ENCODE data around the gene PATL1. TPM values are rescaled to one million over a fixed set of nuclear protein-coding genes. Genes with fewer than 3 reads are reported as not detected.
A peak's percentile ranks its signal among the peaks of the same experiment; 100 is the strongest.
"Not testable (repeated sequence)": the region's sequence is repeated elsewhere in the genome, so short reads cannot be mapped to it uniquely, and the experiment has no call there.

Gene PATL1
- total RNA-seq, 1 experiment from 2014 or later = 59.8 TPM

DNA sequence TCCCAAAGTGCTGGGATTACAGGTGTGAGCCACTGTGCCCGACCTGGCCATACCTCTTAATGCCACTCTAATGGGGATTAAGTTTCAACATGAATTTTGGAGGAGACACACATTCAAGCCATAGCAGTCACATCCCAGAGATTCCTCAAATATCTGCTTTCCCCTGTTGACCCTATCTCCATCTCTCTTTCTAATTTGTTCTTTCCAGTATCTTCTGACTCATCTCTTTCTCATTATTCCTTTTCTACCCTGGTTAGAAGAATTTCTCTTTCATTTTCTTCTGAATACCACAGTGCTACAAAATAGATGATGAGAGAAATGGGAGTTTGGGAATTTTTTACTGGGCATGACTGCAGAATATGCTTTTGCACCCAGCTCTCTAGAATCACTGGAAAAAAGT, 39.7 kb upstream of the PATL1 start:
- DNase-seq = no peak
- H3K9me3 Mint-ChIP-seq (ENCODE audit: low read depth, unreplicated experiment) = no peaks in the 10 kb centered on the region
- H3K4me3 Mint-ChIP-seq (ENCODE audit: low read depth, unreplicated experiment) = no peak overlapping the region
- intact Hi-C loops (cut with micrococcal nuclease; ENCODE audit: unreplicated experiment) = no loop called here
- CTCF ChIA-PET = no interaction called here
- peaks cover 20% of the 10 kb centered on the region for H3K4me1 Mint-ChIP-seq (ENCODE audit: low read depth, unreplicated experiment)
- H3K27ac Mint-ChIP-seq (ENCODE audit: unreplicated experiment) = no peak overlapping the region
- H3K36me3 Mint-ChIP-seq (ENCODE audit: insufficient read depth, unreplicated experiment) = no peaks in the 10 kb centered on the region
- H3K27me3 Mint-ChIP-seq (ENCODE audit: unreplicated experiment) = peaks cover 12% of the 10 kb centered on the region
- no TSS peak for BruUV-seq (replicated peaks)
- TF ChIP-seq, protein P1, sequence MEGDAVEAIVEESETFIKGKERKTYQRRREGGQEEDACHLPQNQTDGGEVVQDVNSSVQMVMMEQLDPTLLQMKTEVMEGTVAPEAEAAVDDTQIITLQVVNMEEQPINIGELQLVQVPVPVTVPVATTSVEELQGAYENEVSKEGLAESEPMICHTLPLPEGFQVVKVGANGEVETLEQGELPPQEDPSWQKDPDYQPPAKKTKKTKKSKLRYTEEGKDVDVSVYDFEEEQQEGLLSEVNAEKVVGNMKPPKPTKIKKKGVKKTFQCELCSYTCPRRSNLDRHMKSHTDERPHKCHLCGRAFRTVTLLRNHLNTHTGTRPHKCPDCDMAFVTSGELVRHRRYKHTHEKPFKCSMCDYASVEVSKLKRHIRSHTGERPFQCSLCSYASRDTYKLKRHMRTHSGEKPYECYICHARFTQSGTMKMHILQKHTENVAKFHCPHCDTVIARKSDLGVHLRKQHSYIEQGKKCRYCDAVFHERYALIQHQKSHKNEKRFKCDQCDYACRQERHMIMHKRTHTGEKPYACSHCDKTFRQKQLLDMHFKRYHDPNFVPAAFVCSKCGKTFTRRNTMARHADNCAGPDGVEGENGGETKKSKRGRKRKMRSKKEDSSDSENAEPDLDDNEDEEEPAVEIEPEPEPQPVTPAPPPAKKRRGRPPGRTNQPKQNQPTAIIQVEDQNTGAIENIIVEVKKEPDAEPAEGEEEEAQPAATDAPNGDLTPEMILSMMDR (IDR thresholded peaks at IDR 0.05; ENCODE audit: unreplicated experiment) = no peak

DNA sequence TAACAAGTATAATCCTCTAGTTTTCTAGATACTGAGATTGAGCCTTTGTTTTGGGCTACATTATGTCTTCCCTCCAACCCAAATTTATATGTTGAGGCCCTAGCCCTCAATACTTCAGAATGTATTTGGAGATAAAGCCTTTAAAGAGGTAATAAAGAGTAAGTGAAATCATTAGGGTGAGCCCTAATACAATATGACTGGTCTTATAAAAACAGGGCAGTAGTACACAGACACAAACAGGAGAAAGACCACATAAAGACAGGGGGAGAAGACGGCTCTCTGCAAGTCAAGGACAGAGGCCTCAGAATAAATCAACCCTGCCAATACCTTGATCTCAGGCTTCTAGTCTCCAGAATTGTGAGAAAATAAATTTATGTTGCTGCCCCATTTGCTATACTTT, 38.5 kb upstream of the PATL1 start:
- DNase-seq = no peak
- Mint-ChIP-seq H3K4me1 (ENCODE audit: low read depth, unreplicated experiment) (peaks cover 20% of the 10 kb centered on the region), H3K9me3 (ENCODE audit: low read depth, unreplicated experiment) (no peaks in the 10 kb centered on the region), H3K27ac (ENCODE audit: unreplicated experiment) (no peak overlapping the region), H3K36me3 (ENCODE audit: insufficient read depth, unreplicated experiment) (no peaks in the 10 kb centered on the region), H3K27me3 (ENCODE audit: unreplicated experiment) (peaks cover under 1% of the 10 kb centered on the region), H3K4me3 (ENCODE audit: low read depth, unreplicated experiment) (no peak overlapping the region)
- CTCF ChIA-PET = no interaction called here
- TF ChIP-seq, protein P1 (IDR thresholded peaks at IDR 0.05; ENCODE audit: unreplicated experiment) = no peak
- intact Hi-C loops (cut with micrococcal nuclease; ENCODE audit: unreplicated experiment) = no loop called here
- BruUV-seq (replicated peaks) = no TSS peak

DNA sequence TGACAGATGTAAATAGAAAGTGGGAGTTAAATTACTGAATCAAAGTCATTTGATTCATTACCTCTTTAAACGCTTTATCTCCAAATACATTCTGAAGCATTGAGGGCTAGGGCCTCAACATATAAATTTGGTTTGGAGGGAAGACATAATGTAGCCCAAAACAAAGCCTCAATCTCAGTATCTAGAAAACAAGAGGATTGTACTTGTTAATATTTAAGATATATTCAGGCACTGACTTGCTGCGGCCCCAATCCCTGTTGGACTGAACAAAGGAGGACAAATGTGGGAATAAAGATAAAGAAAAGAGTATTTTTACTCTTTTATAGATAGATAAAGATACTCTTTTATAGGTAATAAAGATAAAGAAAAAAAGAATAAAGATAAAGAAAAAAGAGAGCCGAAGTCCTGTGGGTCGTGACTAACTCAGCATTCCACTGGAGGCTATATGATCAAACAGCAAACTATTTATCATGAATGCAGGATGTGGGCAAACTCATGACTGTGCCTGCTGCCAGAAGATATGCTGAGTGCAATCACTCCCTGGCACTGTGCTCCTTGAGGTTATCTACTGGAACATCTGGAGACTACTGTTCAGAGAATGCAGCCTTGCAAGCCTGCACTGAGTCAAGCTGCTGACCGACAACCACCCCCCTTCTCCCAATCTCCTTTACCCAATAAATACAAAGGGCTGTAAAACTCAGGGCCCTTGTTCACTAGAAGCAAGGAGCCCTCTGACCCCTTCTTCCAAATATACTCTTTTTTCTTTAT, 37.9 kb upstream of the PATL1 start:
- no TSS peak for BruUV-seq (replicated peaks)
- Mint-ChIP-seq H3K4me1 (ENCODE audit: low read depth, unreplicated experiment) (peaks cover 20% of the 10 kb centered on the region), H3K4me3 (ENCODE audit: low read depth, unreplicated experiment) (no peak overlapping the region), H3K36me3 (ENCODE audit: insufficient read depth, unreplicated experiment) (no peaks in the 10 kb centered on the region), H3K27me3 (ENCODE audit: unreplicated experiment) (no peaks in the 10 kb centered on the region), H3K27ac (ENCODE audit: unreplicated experiment) (peak overlapping the region; percentile 20), H3K9me3 (ENCODE audit: low read depth, unreplicated experiment) (no peaks in the 10 kb centered on the region)
- DNase-seq = peak; percentile 38
- intact Hi-C loops (cut with micrococcal nuclease; ENCODE audit: unreplicated experiment) = no loop called here
- TF ChIP-seq, protein P1 (IDR thresholded peaks at IDR 0.05; ENCODE audit: unreplicated experiment) = no peak
- CTCF ChIA-PET = no interaction called here

DNA sequence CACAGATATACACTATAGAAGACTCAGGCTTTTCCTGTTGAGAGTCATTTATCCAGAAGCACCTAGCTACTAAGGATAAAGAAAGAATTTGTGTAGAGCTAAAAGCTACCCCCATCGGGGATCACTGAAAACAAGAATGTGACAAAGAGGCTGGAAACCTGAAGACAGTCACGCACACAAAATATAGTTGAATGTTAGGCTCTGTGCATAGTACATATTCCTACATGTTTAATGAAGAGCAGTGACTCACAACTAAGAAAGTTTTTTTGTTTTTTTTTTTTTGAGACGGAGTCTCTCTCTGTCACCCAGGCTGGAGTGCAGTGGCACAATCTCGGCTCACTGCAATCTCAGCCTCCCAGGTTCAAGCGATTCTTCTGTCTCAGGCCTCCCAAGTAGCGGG, 36.5 kb upstream of the PATL1 start:
- Mint-ChIP-seq H3K36me3 (ENCODE audit: insufficient read depth, unreplicated experiment) (no peaks in the 10 kb centered on the region), H3K4me3 (ENCODE audit: low read depth, unreplicated experiment) (no peak overlapping the region), H3K27me3 (ENCODE audit: unreplicated experiment) (no peaks in the 10 kb centered on the region), H3K27ac (ENCODE audit: unreplicated experiment) (no peak overlapping the region), H3K9me3 (ENCODE audit: low read depth, unreplicated experiment) (no peaks in the 10 kb centered on the region), H3K4me1 (ENCODE audit: low read depth, unreplicated experiment) (peaks cover 20% of the 10 kb centered on the region)
- BruUV-seq (replicated peaks) = no TSS peak
- intact Hi-C loops (cut with micrococcal nuclease; ENCODE audit: unreplicated experiment) = no loop called here
- TF ChIP-seq, protein P1 (IDR thresholded peaks at IDR 0.05; ENCODE audit: unreplicated experiment) = no peak
- no peak for DNase-seq
- CTCF ChIA-PET = no interaction called here

DNA sequence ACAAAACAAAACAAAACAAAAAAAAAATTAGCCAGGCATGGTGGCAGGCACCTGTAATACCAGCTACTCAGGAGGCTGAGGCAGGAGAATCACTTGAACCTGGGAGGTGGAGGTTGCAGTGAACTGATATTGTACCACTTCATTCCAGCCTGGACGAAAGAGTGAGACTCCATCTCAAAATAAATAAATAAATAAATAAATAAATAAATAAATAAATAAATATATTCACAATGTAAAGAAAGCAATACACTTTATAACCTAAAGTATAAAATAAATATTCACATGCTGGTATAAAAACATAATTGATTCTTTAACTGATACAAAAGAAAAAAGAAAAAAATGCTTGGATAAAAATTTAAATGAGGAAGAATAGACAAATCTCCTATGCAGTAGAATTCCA, 34.7 kb upstream of the PATL1 start:
- H3K27me3 Mint-ChIP-seq (ENCODE audit: unreplicated experiment); H3K4me3 Mint-ChIP-seq (ENCODE audit: low read depth, unreplicated experiment); intact Hi-C loops (cut with micrococcal nuclease; ENCODE audit: unreplicated experiment); BruUV-seq (replicated peaks); H3K27ac Mint-ChIP-seq (ENCODE audit: unreplicated experiment); H3K36me3 Mint-ChIP-seq (ENCODE audit: insufficient read depth, unreplicated experiment); DNase-seq; CTCF ChIA-PET; H3K9me3 Mint-ChIP-seq (ENCODE audit: low read depth, unreplicated experiment): not testable (repeated sequence)
- peaks cover 20% of the 10 kb centered on the region for H3K4me1 Mint-ChIP-seq (ENCODE audit: low read depth, unreplicated experiment)

DNA sequence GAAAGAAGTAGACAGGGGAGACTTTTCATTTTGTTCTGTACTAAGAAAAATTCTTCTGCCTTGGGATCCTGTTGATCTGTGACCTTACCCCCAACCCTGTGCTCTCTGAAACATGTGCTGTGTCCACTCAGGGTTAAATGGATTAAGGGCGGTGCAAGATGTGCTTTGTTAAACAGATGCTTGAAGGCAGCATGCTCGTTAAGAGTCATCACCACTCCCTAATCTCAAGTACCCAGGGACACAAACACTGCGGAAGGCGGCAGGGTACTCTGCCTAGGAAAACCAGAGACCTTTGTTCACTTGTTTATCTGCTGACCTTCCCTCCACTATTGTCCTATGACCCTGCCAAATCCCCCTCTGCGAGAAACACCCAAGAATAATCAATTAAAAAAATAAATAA, 31.3 kb upstream of the PATL1 start:
- DNase-seq; CTCF ChIA-PET; H3K4me1 Mint-ChIP-seq (ENCODE audit: low read depth, unreplicated experiment); BruUV-seq (replicated peaks); H3K9me3 Mint-ChIP-seq (ENCODE audit: low read depth, unreplicated experiment); intact Hi-C loops (cut with micrococcal nuclease; ENCODE audit: unreplicated experiment); H3K27ac Mint-ChIP-seq (ENCODE audit: unreplicated experiment); H3K36me3 Mint-ChIP-seq (ENCODE audit: insufficient read depth, unreplicated experiment); H3K27me3 Mint-ChIP-seq (ENCODE audit: unreplicated experiment); H3K4me3 Mint-ChIP-seq (ENCODE audit: low read depth, unreplicated experiment): not testable (repeated sequence)

All from Calu3 (cell line).